T-cell (primary cell): ENCODE data around the gene HPDL. TPM values are rescaled to one million over a fixed set of nuclear protein-coding genes. Genes with fewer than 3 reads are reported as not detected.
"Not testable (repeated sequence)": the region's sequence is repeated elsewhere in the genome, so short reads cannot be mapped to it uniquely, and the experiment has no call there.

Experiments
- ATAC-seq, 4 experiments: fragments of 200-7000 bp in 3 of 4; fragments of 150-1000 bp in 1 of 4; cut with Tn5 transposase; replicated peaks in 1 of 4; 1 replicate in 3 of 4; 2 replicates in 1 of 4; pipeline ENCODE4 v1.10.0; 2021; ENCODE audit warnings: moderate library complexity in 3 of 4, mild to moderate bottlenecking in 2 of 4, moderate number of reproducible peaks in 1 of 4
- CTCF ChIA-PET, 2 donors: fragments of 300-600 bp; sonication (Branson Sonifier 250); formaldehyde crosslinking; loops; one replicate each; lab custom pipeline; 2022; ENCODE audit warnings: antibody characterized with exemption in 2 of 2; lab: Charles Lee
- POLR2A ChIA-PET, 2 donors: fragments of 300-600 bp; sonication (Branson Sonifier 250); formaldehyde crosslinking; loops; one replicate each; lab custom pipeline; 2022; ENCODE audit warnings: antibody characterized with exemption in 2 of 2; lab: Charles Lee
- DNase-seq, 35 experiments: peaks; one replicate each; pipeline versions ENCODE4 v3.0.0 to v3.0.0-alpha.2; 2013 to 2023
- H3K27ac ChIP-seq: one replicate; pipeline ENCODE4 v1.5.1; 2013; ENCODE audit warnings: low read length
- H3K27me3 ChIP-seq, 2 experiments: replicated peaks in 1 of 2; 1 replicate in 1 of 2; 2 replicates in 1 of 2; pipeline versions ENCODE4 v1.6.1 to v1.7.0; 2013; ENCODE audit warnings: low read length in 1 of 2, mixed read lengths in 1 of 2; ENCODE audit not compliant: control insufficient read depth in 2 of 2, insufficient read depth in 2 of 2; ENCODE audit errors: extremely low read depth in 1 of 2
- H3K36me3 ChIP-seq, 2 donors: 1 replicate in 1 of 2; 2 replicates in 1 of 2; pipeline versions ENCODE4 v1.6.1 to v1.7.0; 2013; ENCODE audit warnings: low read length in 1 of 2; ENCODE audit not compliant: control insufficient read depth in 2 of 2, insufficient read depth in 1 of 2; ENCODE audit errors: extremely low read depth in 1 of 2
- H3K4me1 ChIP-seq, 2 experiments: 1 replicate in 1 of 2; 2 replicates in 1 of 2; pipeline versions ENCODE4 v1.6.1 to v1.7.0; 2013; ENCODE audit warnings: low read length in 2 of 2, mixed read lengths in 1 of 2; ENCODE audit not compliant: insufficient read depth in 2 of 2, control insufficient read depth in 1 of 2; ENCODE audit errors: extremely low read depth in 1 of 2
- H3K4me3 ChIP-seq, 2 donors: 1 replicate in 1 of 2; 2 replicates in 1 of 2; pipeline versions ENCODE4 v1.5.1 to v1.7.0; 2013; ENCODE audit warnings: mild to moderate bottlenecking in 2 of 2, low read length in 1 of 2, moderate library complexity in 1 of 2; ENCODE audit not compliant: control insufficient read depth in 1 of 2; ENCODE audit errors: extremely low read depth in 1 of 2
- H3K9me3 ChIP-seq: 2 replicates; pipeline ENCODE4 v1.7.0; 2013
- H3K27ac Mint-ChIP-seq, 2 donors: one replicate each; pipeline ENCODE4 v1.8.0; 2020 to 2021; ENCODE audit warnings: mild to moderate bottlenecking in 2 of 2, mixed read lengths in 2 of 2
- H3K27me3 Mint-ChIP-seq, 2 donors: one replicate each; pipeline ENCODE4 v1.8.0; 2021 to 2022; ENCODE audit warnings: mixed read lengths in 2 of 2
- H3K36me3 Mint-ChIP-seq: one replicate; pipeline ENCODE4 v1.8.0; 2021; ENCODE audit warnings: mixed read lengths
- H3K4me1 Mint-ChIP-seq, 3 donors: one replicate each; pipeline ENCODE4 v1.8.0; 2020 to 2022; ENCODE audit warnings: mixed read lengths in 3 of 3, mild to moderate bottlenecking in 1 of 3
- H3K4me3 Mint-ChIP-seq, 3 donors: one replicate each; pipeline ENCODE4 v1.8.0; 2020 to 2022; ENCODE audit warnings: mild to moderate bottlenecking in 3 of 3, mixed read lengths in 3 of 3, moderate library complexity in 3 of 3
- H3K9me3 Mint-ChIP-seq, 3 donors: one replicate each; pipeline ENCODE4 v1.8.0; 2020 to 2022; ENCODE audit warnings: mixed read lengths in 3 of 3
- WGBS: methylation state at CpG from one replicate; pipeline ENCODE4 v1.1.5; 2013; ENCODE audit warnings: missing lambda C conversion rate; ENCODE audit not compliant: insufficient coverage; 5-methylcytosine and 5-hydroxymethylcytosine counted together
- total RNA-seq, 35 experiments: library from RNA in 6 of 35; stranded (reverse) in 6 of 35; fragments of 120-200 nt in 1 of 35; gene quantifications; one replicate each; pipeline versions ENCODE4 v1.2.1 to v1.2.4 and lab custom pipeline; 2013 to 2026

HPDL gene
- total RNA-seq (1 to 10 TPM in 3 of 5 donors, under 1 TPM in 2; 0.21 to 2.0 (median 1.4) TPM), total RNA-seq (lab: John Stamatoyannopoulos, UW) (0.22 to 32.1 (median 0.89) reads per million in 29 experiments)
- total RNA-seq (2013) = 0.61 TPM

DNA sequence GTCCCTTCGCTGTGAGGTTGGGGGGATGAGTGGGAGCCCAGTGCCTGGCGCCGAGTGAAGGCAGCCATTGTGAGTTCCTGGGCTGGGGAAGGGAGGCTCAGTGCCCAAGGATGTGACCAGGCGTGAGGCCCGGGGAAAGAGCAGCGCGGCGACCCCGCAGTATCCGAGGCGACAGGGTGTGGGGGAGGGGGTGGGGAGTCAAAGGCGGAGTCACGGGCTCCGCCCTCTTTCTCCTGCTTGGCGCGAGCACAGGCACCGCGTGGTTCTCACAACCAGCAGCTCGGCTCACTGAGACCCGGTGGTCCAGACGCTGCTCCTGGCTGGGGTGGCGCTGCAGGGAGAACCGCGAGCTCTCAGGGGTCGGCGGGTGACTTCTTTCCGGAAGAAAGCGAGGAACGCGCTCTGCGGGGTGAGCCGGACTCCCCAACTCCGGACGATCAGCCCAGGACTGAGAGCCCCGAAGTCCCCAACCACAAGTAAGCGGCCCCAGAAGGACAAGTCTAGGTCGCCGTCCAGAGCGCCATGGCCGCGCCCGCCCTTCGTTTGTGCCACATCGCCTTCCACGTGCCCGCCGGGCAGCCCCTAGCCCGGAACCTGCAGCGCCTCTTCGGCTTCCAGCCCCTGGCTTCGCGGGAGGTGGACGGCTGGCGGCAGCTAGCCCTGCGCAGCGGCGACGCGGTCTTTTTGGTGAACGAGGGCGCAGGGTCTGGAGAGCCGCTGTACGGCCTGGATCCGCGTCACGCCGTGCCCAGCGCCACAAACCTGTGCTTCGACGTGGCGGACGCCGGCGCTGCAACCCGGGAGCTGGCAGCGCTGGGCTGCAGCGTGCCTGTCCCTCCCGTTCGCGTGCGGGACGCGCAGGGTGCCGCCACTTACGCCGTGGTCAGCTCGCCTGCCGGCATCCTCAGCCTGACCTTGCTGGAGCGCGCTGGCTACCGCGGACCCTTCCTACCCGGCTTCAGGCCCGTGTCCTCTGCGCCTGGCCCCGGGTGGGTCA lies at the start of gene HPDL:
Gene HPDL (plus strand): TSS at position 269 of the 997 bp plus-strand sequence. CDS start 254 bp downstream, at position 523.
- H3K27ac Mint-ChIP-seq = peak within 1 kb of the TSS in 1 of 2 donors; percentile 22
- peak; percentile 79 to 85 (median 84) for ATAC-seq
- H3K4me3 Mint-ChIP-seq = peak within 1 kb of the TSS; percentile 78 to 80 (median 79)
- H3K27me3 Mint-ChIP-seq = no peaks in the 10 kb centered on the region
- POLR2A ChIA-PET = interaction anchor here (1.0 to 2.3 kb wide), 2 partner anchors 12 to 13 kb away, joined by 3 to 8 read pairs; partner anchors contain the start of genes MUTYH (in 2 of the 2) and TOE1 (in 2 of the 2)
- H3K27me3 ChIP-seq = peaks cover 0 to 8% of the 10 kb centered on the region in 2 experiments
- H3K9me3 ChIP-seq = no peaks in the 10 kb centered on the region
- peak within 1 kb of the TSS; percentile 53 to 73 for H3K4me3 ChIP-seq
- WGBS = 14% methylated on average over 96 of the region's 96 CpGs
- peaks cover 6% of the 10 kb centered on the region for H3K36me3 Mint-ChIP-seq
- peaks cover 0 to 23% of the 10 kb centered on the region in 2 experiments for H3K4me1 ChIP-seq
- H3K36me3 ChIP-seq = peaks cover 6 to 19% of the 10 kb centered on the region in 2 donors
- no peaks in the 10 kb centered on the region for H3K9me3 Mint-ChIP-seq
- peaks cover 6 to 12% (median 12%) of the 10 kb centered on the region in 3 donors for H3K4me1 Mint-ChIP-seq
- H3K27ac ChIP-seq = no peak within 1 kb of the TSS
- CTCF ChIA-PET = interaction anchor here in 1 of 2 donors (0.5 to 1.7 kb wide), 2 partner anchors 23 to 350 kb away, joined by 3 to 8 read pairs; no protein-coding TSS in a partner anchor
- DNase-seq = peak in 30 of 35 experiments; percentile 11 to 65 (median 37)

DNA sequence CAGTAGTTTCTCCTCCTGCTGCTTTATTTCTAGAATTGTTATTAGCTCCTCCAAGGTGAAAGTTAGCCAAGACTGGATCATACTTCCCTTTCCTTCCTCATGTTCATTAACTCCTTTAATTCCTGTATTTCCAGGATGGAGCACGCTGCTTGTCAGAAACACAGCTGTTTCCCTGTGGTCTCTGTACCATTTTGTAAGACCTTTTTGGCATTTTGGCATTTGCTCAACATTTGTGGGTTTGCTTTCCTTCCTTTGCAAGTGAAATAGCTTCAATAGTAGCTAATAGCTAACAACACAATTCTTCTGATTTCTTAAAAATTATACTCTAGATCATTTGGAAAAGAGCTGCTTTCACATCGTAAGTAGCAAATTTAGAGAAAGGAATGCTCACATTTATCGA lies 44.3 kb upstream of the HPDL start:
- 0% methylated on average over 1 of the region's 3 CpGs for WGBS
- ChIA-PET CTCF (interaction anchor here in 1 of 2 donors (0.6 kb wide), 1 partner anchor 9 kb away, joined by 4 read pairs; no protein-coding TSS in a partner anchor), POLR2A (no interaction called here)
- Mint-ChIP-seq H3K4me3 (no peak overlapping the region), H3K27ac (no peak overlapping the region), H3K36me3 (peaks cover 2% of the 10 kb centered on the region), H3K9me3 (peaks cover 0 to 3% (median 2%) of the 10 kb centered on the region in 3 donors), H3K4me1 (no peaks in the 10 kb centered on the region), H3K27me3 (peaks cover 3 to 7% of the 10 kb centered on the region in 2 donors)
- H3K4me3 ChIP-seq = no peak overlapping the region
- no peak overlapping the region for H3K27ac ChIP-seq
- H3K9me3 ChIP-seq = no peaks in the 10 kb centered on the region
- H3K36me3 ChIP-seq = no peaks in the 10 kb centered on the region
- peaks cover 0 to 4% of the 10 kb centered on the region in 2 experiments for H3K27me3 ChIP-seq
- no peak for DNase-seq
- no peaks in the 10 kb centered on the region for H3K4me1 ChIP-seq
- no peak for ATAC-seq

DNA sequence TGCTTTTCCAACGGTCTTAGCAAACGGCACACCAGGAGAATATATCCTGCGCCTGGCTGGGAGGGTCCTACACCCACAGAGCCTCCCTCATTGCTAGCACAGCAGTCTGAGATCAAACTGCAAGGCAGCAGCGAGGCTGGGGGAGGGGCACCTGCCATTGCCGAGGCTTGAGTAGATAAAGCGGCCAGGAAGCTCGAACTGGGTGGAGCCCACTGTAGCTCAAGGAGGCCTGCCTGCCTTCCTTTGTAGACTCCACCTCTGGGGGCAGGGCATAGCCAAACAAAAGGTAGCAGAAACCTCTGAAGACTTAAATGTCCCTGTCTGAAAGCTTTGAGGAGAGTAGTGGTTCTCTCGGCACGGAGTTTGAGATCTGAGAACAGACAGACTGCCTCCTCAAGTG lies 41.8 kb upstream of the HPDL start:
- H3K36me3 ChIP-seq, POLR2A ChIA-PET, H3K36me3 Mint-ChIP-seq, H3K27ac Mint-ChIP-seq, H3K4me1 Mint-ChIP-seq, H3K27ac ChIP-seq, H3K9me3 Mint-ChIP-seq, H3K9me3 ChIP-seq, H3K27me3 Mint-ChIP-seq, H3K4me3 ChIP-seq, CTCF ChIA-PET, ATAC-seq, H3K4me1 ChIP-seq, DNase-seq, H3K27me3 ChIP-seq, H3K4me3 Mint-ChIP-seq: not testable (repeated sequence)
- WGBS = 76% methylated on average over 7 of the region's 9 CpGs

DNA sequence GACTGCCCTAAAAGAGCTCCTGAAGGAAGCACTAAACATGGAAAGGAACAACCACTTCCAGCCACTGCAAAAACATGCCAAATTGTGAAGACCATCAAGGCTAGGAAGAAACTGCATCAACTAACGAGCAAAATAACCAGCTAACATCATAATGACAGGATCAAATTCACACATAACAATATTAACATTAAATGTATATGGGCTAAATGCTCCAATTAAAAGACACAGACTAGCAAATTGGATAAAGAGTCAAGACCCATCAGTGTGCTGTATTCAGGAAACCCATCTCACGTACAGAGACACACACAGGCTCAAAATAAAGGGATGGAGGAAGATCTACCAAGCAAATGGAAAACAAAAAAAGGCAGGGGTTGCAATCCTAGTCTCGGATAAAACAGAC lies 40.2 kb upstream of the HPDL start:
- H3K4me1 Mint-ChIP-seq, H3K27ac Mint-ChIP-seq: not testable (repeated sequence)
- no CpG with 5 or more reads among the region's 3 CpGs for WGBS

DNA sequence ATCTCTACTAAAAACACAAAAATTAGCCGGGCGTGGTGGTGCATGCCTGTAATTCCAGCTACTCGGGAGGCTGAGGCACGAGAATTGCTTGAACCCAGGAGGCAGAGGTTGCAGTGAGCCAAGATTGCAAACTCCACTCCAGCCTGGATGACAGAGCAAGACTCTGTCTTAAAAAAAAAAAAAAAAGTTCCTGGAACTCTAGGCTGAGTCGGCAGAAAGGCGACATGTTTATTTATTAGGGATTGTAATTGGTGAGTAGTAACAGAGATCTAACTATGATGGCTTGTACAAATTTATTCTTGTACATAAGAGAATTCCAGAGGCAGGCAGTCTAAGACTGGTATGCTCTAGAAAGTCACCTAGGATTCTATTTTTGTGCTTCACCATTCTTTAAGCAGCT lies 35.7 kb upstream of the HPDL start:
- H3K36me3 Mint-ChIP-seq, H3K4me1 Mint-ChIP-seq, H3K9me3 ChIP-seq, H3K27me3 ChIP-seq, H3K27me3 Mint-ChIP-seq, DNase-seq, POLR2A ChIA-PET, H3K4me3 ChIP-seq, H3K36me3 ChIP-seq, H3K4me1 ChIP-seq, H3K9me3 Mint-ChIP-seq, H3K27ac ChIP-seq, ATAC-seq, H3K4me3 Mint-ChIP-seq, H3K27ac Mint-ChIP-seq: not testable (repeated sequence)
- CTCF ChIA-PET = interaction anchor here in 1 of 2 donors (0.7 kb wide), 1 partner anchor 8 kb away, joined by 4 read pairs; no protein-coding TSS in a partner anchor
- 100% methylated on average over 1 of the region's 6 CpGs for WGBS

More for the DNA sequence above, 40.2 kb upstream of the HPDL start:
- DNase-seq, CTCF ChIA-PET, ATAC-seq, H3K4me3 ChIP-seq, H3K4me1 ChIP-seq, POLR2A ChIA-PET, H3K36me3 Mint-ChIP-seq, H3K27me3 Mint-ChIP-seq, H3K9me3 ChIP-seq, H3K27ac ChIP-seq, H3K9me3 Mint-ChIP-seq, H3K27me3 ChIP-seq, H3K36me3 ChIP-seq, H3K4me3 Mint-ChIP-seq: not testable (repeated sequence)

DNA sequence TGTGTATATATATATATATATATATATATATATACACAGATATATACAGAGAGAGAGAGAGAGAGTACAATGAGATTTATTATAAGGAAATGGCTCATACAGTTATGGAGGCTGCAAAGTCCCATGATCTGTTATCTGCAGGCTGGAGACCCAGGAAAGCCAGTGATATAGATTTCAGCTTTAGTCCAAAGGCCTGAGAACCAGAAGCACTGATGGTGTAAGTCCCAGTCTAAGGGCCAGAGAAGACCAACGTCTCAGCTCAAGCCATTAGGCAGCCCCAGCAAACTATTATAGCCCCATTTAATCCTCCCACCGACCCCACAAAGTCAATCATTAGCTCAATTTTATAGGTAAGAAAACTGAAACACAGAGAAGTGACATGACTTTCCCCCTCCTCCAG lies 35.0 kb upstream of the HPDL start:
- Mint-ChIP-seq H3K9me3 (peaks cover 0 to under 1% (median 0%) of the 10 kb centered on the region in 3 donors), H3K4me1 (no peaks in the 10 kb centered on the region), H3K27ac (no peak overlapping the region), H3K36me3 (no peaks in the 10 kb centered on the region), H3K27me3 (no peaks in the 10 kb centered on the region), H3K4me3 (no peak overlapping the region)
- Histone ChIP-seq H3K27me3 (no peaks in the 10 kb centered on the region), H3K27ac (no peak overlapping the region), H3K36me3 (no peaks in the 10 kb centered on the region), H3K9me3 (no peaks in the 10 kb centered on the region), H3K4me3 (no peak overlapping the region), H3K4me1 (no peaks in the 10 kb centered on the region)
- WGBS = 100% methylated on average over 1 of the region's 2 CpGs
- CTCF ChIA-PET = interaction anchor here in 1 of 2 donors (0.7 kb wide), 1 partner anchor 9 kb away, joined by 4 read pairs; no protein-coding TSS in a partner anchor
- POLR2A ChIA-PET = no interaction called here
- ATAC-seq (no peak), DNase-seq (no peak)
